Right ventricle myocardium superior (tissue), 1 donor: ENCODE measurements around the gene SYNGR2. TPM values are rescaled to one million over a fixed set of nuclear protein-coding genes. Genes with fewer than 3 reads are reported as not detected.
A peak's percentile ranks its signal among the peaks of the same experiment; 100 is the strongest.

ENCODE experiments used
- ATAC-seq: fragments of 200-7000 bp; cut with Tn5 transposase; one replicate; pipeline ENCODE4 v1.9.1; 2020; ENCODE audit warnings: mild to moderate bottlenecking; ENCODE audit not compliant: poor library complexity
- DNase-seq: peaks from one replicate; pipeline ENCODE4 v3.0.0-alpha.2; 2020
- intact Hi-C: fragments of 100-400 bp; cut with DNase I; formaldehyde crosslinking; loops from one replicate; pipeline ENCODE4 v1.11.2; 2022
- total RNA-seq: library from RNA; stranded (reverse); fragmentation: NEBNext Ultra II Directional; extraction: Animal tissue kit (Norgen Biotek cat#: 25700); gene quantifications from one replicate; pipeline ENCODE4 v1.2.1, GENCODE V29; 2021
- donor health status: DM: no; HTN: yes; CAD: no; lungs with severe emphysema.

The SYNGR2 gene
- total RNA-seq, 1 donor from 2014 or later: 99.8 TPM

DNA sequence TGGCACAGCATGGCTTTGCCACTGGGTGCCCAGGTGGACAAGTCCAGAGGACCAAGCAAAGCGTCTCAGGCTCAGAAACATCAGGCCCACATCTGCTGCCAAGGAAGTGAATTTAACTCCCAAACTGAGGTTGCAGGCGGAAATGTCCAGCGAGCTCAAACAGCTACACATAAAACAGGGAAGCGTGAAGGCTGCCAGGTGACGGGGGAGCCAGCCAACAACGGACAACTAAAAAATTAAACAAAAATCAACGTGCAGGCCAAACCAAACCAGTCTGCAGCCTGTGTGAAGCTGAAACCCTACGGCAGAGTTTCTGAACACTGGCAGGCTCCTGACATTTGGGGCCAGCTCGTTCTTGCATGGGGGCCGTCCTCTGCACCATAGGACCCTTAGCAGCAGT is 16.0 kb downstream of the SYNGR2 start:
- intact Hi-C loops: no loop called here
- no peak for ATAC-seq
- DNase-seq: no peak

DNA sequence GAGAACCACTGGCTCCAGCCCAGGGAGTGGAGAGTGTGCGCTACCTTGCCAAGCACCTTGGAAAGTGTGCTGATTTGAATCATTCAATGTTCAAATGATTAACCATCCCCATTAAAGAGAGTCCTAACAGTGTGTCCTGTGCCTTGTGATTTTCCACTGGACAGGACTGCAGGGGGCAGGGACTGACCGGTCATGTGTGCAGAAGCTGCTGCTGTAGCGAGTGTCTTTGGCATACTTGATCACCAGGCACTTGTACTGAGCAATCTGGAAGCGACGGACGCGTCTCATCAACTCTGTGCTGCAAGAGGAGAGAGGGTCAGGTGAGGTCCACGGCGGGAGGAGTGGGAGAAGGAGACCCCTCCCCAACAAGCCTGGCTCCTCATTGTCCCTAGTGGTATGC is 16.5 kb downstream of the SYNGR2 start:
- intact Hi-C loops: no loop called here
- no peak for DNase-seq
- ATAC-seq: no peak

DNA sequence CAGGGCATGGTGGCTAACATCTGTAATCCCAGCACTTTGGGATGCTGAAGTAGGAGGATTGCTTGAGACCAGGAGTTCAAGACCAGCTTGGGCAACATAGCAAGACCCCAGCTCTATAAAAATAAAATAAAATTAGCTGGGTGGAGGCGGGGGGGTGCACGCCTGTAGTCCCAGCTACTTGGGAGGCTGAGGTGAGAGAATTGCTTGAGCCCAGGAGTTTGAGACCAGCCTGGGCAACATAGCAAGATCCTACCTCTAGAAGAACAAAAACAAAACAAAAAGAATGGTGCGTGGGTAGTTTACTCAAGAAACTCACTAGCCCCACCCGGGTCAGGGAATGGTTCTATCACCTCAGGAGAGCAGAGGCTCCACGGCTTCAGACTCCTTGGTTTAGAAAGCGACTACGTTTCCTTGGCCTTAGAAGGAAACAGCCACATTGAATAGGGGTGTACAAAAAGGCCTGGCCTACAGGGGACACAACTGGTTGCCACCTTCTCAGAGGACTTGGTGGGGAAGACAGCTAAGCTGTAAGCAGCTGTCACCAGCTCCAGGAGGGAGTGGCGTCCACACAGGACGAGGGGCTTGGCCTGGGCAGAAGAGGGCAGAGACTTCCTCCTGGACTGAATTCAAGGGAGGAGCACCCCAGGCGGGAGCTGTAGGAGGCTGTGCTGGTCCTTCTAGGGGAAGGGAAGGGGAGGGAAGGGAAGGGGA is 17.8 kb downstream of the SYNGR2 start:
- intact Hi-C loops: no loop called here
- DNase-seq: peak; percentile 62
- peak; percentile 32 for ATAC-seq

DNA sequence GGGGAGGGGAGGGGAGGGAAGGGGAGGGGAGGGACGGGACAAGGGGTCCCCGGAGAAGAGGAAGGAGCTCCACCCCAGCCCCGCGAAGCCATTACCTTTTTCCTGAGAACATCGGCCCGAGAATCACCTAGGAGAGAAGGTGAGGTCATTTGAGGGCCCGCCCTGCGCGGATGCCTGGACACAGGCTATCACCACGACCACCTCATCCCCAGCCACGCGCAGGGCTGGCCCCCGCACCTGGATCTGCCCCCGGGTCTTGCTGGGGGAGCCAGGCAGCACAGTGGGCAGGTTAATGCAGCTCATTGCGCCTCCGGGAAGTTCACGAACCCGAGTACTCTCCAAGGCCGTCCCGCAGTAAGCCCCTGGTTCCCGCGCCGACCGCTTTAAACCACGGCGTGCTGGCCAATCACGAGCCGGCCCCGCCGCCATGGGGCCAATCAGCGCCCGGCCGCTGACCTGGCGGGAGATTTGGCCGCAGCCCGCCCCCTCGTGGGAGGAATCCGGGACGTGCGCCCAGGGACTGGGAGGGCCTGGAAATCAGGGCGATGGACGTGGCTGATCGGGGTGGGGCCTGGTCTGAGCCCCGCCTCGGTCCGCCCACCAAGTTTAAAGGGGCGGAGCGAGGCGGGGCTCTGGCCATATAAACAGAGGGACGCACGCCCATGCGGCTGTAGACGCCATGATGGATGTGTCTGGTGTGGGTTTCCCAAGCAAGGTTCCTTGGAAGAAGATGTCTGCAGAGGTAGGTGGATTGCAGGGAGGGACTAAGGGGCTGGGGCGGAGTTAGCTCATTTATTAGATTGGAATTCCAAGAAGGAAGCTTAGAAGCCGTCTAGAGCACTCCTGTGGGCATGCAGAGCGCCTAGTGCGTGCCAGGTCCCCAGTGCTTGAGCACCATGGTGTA is 18.6 kb downstream of the SYNGR2 start, which contains the start of the genes AFMID and TK1:
Gene AFMID (plus strand): TSS at position 671 of the 904 bp plus-strand sequence. CDS start 9 bp downstream, at position 680.
Gene TK1 (minus strand): TSS at position 361 of the 904 bp plus-strand sequence. CDS start 58 bp downstream, at position 303.
- DNase-seq (peak; percentile 97), ATAC-seq (peak; percentile 97)
- intact Hi-C loops: no loop called here

DNA sequence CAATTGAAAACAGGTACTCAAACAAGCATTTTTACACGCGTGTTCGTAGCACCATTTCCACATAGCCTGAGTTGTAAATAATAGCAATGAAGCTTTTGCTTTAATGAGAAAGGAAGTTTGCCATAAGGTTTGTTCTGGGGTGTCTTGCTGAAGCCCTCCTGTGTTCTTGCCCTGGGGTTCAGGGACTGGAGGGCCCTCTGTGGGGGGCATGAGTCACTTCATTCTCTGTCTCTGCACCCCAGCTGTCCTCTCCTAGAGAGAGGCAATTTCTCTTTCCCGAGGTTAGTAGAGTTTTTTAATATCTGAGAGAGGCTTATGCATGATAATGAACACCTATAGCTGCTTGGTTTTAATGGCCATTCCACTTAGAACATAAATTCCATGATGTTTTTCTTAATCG is 28.3 kb downstream of the SYNGR2 start:
- no peak for DNase-seq
- intact Hi-C loops: no loop called here
- no peak for ATAC-seq

DNA sequence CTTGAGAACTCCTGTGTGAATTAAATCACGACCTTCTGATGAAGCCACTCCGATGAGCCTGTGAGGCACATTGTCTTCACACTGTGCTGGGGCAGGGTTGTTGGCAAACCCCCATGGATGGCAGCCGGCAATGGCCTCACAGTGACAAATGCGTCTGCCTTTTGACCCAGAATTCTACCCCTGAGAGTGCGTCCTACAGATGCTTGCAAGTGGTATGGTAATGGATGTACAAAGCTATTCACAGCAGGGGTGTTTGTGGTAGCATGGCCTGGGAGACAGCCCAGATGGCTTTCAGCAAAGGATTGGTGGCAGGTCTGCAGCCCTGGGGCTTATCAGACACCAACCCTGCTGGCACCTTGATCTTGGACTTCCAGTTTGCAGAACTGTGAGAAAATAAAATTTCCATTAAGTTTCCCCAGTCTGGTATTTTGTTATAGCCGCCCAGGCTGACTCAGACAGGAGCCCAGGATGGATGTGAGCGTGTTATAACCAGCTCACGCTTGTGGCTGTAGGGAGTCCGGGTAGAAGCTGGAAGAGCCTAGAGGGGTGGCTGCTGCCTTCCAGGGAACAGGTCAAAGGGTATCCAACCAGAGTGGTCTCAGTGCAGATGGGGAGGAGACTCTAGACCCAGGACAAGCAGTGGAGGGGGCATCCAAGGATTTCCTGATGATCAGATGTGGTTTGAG is 28.9 kb downstream of the SYNGR2 start:
- ATAC-seq (peak; percentile 73), DNase-seq (peak; percentile 50)
- intact Hi-C loops: no loop called here

GRCh38 chr17:78200451-78200850 is 32.1 kb downstream of the SYNGR2 start:
- intact Hi-C loops: no loop called here
- DNase-seq (no peak), ATAC-seq (no peak)

DNA sequence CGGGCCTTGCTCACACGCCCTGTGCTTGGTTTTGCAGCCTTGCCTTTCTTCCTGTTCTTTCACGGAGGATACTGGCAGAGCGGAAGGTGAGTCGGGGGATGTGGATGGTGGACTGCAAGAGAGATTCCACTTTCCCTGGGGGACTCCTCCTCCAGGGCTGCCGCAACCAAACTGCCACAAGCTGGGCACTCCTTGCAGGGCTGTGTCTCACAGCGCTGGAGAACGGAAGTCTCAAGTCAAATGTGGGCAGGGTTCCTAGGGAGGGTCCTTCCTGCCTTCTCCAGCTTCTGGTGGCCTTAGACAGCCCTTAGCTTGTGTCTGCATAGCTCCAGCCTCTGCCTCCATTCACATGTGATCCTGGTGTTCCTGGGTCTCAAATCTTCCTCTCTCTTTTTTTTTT is 34.3 kb downstream of the SYNGR2 start:
- DNase-seq (no peak), ATAC-seq (no peak)
- intact Hi-C loops: no loop called here

DNA sequence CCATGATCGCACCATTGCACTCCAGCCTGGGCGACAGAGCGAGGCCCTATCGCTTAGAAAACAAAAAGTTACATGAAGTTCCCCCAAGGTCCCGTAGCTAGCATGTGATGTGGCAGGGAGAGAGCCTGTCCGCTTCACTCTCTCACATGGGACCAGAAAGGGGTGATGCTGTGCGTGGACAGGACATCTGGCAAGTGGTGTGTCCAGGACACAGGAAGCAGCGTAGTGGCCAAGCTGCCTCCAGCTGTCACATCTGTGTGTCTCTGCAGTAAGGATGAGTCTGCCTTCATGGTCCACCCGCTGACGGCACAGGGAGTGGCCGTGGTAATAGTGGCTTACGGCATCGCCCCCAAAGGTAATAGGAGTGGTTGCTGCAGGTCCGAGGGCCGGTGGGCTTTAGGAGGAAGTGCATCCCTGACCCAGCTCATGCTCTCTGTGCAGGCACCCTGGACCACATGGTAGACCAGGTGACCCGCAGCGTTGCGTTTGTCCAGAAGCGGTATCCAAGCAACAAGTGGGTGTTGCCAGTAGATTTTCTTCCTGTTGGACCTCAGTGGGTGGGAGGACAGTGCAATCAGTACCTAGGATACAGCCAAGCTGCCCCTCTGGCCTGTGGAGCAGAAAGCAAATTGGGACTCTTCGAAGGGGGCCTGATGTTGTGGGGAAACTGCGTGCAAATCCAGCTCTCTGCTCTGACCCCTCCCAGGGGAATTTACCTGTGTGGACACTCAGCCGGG is 36.2 kb downstream of the SYNGR2 start:
- no peak for DNase-seq
- ATAC-seq: no peak
- intact Hi-C loops: no loop called here

DNA sequence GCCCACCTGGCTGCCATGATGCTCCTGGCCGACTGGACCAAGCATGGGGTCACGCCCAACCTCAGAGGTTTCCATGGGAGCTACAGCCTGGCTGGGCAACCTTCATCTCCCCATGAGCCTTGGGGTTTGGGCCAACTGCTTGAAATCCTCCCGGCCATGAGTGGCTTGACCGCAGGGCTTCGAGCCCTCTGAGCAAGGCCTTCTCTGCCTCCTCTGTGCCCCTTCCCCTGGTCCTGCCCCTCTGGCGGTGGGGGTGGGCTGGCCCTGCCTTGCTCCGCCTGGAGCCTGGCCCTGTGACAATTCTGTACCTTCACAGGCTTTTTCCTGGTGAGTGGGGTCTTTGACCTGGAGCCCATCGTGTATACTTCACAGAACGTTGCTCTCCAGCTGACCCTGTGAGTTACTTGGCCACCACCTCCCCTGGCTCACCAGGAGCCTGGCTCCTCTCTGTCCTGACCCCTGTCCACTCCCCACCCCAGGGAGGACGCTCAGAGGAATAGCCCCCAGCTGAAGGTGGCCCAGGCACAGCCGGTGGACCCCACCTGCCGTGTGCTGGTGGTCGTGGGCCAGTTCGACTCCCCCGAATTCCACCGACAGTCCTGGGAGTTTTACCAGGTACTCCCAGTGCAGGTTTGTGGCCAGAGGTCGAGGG is 36.9 kb downstream of the SYNGR2 start:
- no peak for ATAC-seq
- intact Hi-C loops: no loop called here
- no peak for DNase-seq

DNA sequence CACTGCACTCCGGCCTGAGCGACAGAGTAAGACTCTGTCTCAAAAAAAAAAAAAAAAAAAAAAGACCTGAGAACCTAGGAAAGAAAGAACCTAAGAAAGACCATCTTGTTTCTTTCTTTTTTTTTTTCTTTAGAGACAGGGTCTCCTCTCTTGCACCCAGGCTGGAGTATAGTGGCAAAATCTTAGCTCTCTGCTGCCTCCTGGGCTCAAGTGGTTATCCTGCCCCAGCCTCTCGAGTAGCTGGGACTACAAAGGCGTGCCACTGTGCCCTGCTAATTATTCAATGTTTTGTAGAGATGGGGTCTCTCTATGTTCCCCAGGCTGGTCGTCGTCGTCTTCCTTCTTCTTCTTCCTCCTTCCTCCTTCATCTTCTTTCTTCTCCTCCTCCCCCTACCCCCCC is 37.9 kb downstream of the SYNGR2 start:
- ATAC-seq (no peak), DNase-seq (no peak)
- intact Hi-C loops: no loop called here

- ATAC-seq (no peak), DNase-seq (no peak)
- intact Hi-C loops: no loop called here
Observed at GRCh38 chr17:78208486-78208885, 40.1 kb downstream of the SYNGR2 start.

- DNase-seq: no peak
- intact Hi-C loops: no loop called here
- no peak for ATAC-seq
Observed at GRCh38 chr17:78210111-78210510, 41.7 kb downstream of the SYNGR2 start.

DNA sequence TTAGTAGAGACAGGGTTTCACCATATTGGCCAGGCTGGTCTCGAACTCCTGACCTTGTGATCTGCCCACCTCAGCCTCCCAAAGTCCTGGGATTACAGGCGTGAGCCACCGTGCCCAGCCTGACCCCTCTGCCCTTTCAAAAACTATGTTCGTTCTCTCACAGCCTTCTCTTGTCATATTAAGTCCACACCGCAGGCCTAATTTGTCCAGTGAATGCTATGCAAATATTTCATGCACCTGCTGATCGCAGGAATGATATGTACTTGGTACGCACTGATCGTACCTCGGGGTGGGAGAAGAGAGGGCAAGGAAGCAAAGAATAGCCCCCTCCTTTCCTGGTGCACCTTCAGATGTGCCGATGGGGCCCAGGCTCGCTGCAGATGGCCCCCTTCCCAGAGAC is 42.7 kb downstream of the SYNGR2 start:
- DNase-seq (no peak), ATAC-seq (no peak)
- intact Hi-C loops: no loop called here

DNA sequence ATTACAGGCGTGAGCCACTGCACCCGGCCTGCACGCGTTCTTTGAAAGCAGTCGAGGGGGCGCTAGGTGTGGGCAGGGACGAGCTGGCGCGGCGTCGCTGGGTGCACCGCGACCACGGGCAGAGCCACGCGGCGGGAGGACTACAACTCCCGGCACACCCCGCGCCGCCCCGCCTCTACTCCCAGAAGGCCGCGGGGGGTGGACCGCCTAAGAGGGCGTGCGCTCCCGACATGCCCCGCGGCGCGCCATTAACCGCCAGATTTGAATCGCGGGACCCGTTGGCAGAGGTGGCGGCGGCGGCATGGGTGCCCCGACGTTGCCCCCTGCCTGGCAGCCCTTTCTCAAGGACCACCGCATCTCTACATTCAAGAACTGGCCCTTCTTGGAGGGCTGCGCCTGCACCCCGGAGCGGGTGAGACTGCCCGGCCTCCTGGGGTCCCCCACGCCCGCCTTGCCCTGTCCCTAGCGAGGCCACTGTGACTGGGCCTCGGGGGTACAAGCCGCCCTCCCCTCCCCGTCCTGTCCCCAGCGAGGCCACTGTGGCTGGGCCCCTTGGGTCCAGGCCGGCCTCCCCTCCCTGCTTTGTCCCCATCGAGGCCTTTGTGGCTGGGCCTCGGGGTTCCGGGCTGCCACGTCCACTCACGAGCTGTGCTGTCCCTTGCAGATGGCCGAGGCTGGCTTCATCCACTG is 45.8 kb downstream of the SYNGR2 start, which contains the start of gene BIRC5:
Gene BIRC5 (plus strand): TSS at position 238 of the 690 bp plus-strand sequence. CDS start 64 bp downstream, at position 302.
- intact Hi-C loops: no loop called here
- ATAC-seq (peak; percentile 100), DNase-seq (peak; percentile 95)

DNA sequence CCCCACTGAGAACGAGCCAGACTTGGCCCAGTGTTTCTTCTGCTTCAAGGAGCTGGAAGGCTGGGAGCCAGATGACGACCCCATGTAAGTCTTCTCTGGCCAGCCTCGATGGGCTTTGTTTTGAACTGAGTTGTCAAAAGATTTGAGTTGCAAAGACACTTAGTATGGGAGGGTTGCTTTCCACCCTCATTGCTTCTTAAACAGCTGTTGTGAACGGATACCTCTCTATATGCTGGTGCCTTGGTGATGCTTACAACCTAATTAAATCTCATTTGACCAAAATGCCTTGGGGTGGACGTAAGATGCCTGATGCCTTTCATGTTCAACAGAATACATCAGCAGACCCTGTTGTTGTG is 46.3 kb downstream of the SYNGR2 start:
- ATAC-seq (no peak), DNase-seq (no peak)
- intact Hi-C loops: no loop called here

- intact Hi-C loops: no loop called here
- ATAC-seq (no peak), DNase-seq (no peak)
Observed at GRCh38 chr17:78219396-78220150, 51.2 kb downstream of the SYNGR2 start.
